GM12872 (cell line): ENCODE results near the gene LRRC56.

Experiments
- TF ChIP-seq, protein P1 (sequence below): IDR thresholded peaks from 3 replicates; pipeline ENCODE4 v1.5.1; 2011; ENCODE audit warnings: low read depth, mild to moderate bottlenecking, low read length, moderate library complexity; ENCODE audit not compliant: insufficient read depth

The LRRC56 gene

GRCh38 chr11:557328-558132 is 20.2 kb downstream of the LRRC56 start:
- TF ChIP-seq, protein P1, sequence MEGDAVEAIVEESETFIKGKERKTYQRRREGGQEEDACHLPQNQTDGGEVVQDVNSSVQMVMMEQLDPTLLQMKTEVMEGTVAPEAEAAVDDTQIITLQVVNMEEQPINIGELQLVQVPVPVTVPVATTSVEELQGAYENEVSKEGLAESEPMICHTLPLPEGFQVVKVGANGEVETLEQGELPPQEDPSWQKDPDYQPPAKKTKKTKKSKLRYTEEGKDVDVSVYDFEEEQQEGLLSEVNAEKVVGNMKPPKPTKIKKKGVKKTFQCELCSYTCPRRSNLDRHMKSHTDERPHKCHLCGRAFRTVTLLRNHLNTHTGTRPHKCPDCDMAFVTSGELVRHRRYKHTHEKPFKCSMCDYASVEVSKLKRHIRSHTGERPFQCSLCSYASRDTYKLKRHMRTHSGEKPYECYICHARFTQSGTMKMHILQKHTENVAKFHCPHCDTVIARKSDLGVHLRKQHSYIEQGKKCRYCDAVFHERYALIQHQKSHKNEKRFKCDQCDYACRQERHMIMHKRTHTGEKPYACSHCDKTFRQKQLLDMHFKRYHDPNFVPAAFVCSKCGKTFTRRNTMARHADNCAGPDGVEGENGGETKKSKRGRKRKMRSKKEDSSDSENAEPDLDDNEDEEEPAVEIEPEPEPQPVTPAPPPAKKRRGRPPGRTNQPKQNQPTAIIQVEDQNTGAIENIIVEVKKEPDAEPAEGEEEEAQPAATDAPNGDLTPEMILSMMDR: no peak

DNA sequence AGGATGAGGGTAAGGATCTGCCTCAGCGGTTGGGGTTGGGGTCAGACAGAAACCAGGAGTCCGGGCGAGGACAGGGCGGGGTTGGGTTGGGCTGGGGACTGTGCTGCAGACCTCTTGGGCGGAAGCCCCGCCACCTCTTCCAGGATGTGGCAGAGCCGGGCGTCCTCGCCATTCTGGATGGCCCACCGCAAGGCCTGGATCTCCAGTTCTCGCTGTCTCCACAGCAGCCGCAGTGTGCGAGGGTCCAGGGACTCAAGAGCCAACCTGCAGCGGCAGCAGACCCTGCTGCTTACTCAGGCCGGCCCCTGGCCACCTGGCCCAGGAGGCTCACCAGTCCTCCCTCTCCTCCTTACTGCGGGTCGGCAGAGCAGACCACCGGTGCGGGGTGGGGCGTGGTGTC is 21.2 kb downstream of the LRRC56 start:
- TF ChIP-seq, protein P1: no peak

DNA sequence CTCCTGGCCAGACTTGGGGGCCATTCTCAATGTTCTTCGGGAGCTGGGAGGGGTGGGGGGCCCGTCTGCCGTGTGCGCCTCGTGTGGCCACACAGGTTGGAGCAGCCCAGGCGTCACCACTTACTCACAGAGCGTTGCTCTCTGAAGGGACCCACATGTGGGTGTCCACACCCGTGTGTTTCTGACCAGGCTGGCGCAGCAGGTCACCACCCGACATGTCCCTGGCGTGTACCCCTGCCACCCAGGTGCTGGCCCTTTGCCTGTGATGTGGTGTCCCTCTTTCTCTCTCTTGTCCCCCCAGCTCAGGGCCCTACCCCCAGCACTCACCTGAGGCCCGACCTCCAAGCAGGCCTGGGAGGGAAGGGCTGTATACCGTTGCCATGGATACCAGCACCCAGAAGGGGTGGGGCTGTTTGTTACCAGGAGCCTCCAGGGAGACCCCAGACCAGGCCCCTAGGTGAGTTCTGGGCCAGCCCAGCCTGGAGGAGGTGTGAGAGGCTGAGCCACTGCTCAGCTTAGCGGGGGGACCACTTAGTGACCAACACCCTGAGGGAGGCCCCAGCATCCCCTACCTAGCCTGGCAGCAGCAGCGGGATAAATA is 21.8 kb downstream of the LRRC56 start:
- TF ChIP-seq, protein P1: peak; percentile 13; the same call in 1 of the 3 replicates

GRCh38 chr11:559712-560304 is 22.5 kb downstream of the LRRC56 start:
- TF ChIP-seq, protein P1: no peak

- TF ChIP-seq, protein P1: no peak
These were observed 23.2 kb downstream of the LRRC56 start, which contains the start of the genes LMNTD2 and RASSF7 for GRCh38 chr11:560305-561147. LMNTD2 (minus strand) TSS chr11:560738; CDS start chr11:560716, 22 bp downstream. RASSF7 (plus strand) TSS chr11:560970; CDS start chr11:561769, 799 bp downstream.

- TF ChIP-seq, protein P1: no peak
These were observed 24.0 kb downstream of the LRRC56 start for GRCh38 chr11:561148-562003.
